CD4-positive, alpha-beta T cell treated with Interleukin-6 for 4 hours (primary cell): ENCODE measurements around the gene DAB2IP.

Experiments used
- DNase-seq: peaks from one replicate; pipeline ENCODE4 v3.0.0-alpha.2; 2020; ENCODE audit warnings: mixed read lengths

DAB2IP gene

GRCh38 chr9:121807069-121807822, 155.8 kb downstream of the DAB2IP start:
- no peak for DNase-seq

DNA sequence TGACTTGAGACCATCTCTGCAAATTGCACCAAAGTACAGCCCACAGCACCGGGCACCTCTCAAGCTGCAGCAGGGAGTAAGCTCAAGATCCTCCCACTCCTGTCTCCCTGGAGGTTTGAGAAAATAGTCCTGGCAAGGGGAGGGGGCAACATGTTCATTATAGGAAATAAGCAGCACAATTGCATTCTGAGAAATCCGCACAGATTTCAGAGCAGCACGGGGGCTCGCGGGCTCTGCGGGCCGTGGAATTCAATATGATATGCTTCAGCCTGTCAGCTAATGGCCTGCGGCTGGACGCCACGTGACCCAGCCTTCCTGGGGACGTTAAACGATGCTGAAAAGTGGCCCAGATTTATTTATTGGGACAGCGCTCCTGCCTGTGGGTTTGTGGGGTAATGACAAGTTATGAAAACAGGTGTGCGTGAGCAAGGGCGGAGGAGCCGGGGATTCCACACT, 156.4 kb downstream of the DAB2IP start:
- no peak for DNase-seq

- DNase-seq, result no peak
Observed at GRCh38 chr9:121808781-121809180, 157.3 kb downstream of the DAB2IP start.

- DNase-seq, result no peak
Observed at GRCh38 chr9:121809356-121810050, 158.1 kb downstream of the DAB2IP start.

DNA sequence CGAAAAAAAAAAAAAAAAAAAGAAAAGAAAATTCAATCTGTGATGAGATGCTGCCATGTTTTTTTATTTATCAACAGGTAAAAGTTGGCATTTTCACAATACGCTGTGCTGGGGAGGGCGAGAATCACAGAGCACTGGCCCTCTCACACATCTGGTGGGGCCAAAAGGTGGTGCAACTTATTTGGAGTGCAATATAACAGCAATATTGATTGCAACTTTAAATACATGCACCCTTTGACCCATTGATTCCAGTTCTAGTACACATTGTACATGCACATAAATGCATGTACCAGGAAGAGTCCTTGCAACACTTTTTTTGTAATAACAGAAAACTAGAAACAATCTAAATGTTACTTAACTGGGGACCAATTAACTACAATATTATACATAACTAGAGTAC, 159.1 kb downstream of the DAB2IP start:
- DNase-seq, result no peak

DNA sequence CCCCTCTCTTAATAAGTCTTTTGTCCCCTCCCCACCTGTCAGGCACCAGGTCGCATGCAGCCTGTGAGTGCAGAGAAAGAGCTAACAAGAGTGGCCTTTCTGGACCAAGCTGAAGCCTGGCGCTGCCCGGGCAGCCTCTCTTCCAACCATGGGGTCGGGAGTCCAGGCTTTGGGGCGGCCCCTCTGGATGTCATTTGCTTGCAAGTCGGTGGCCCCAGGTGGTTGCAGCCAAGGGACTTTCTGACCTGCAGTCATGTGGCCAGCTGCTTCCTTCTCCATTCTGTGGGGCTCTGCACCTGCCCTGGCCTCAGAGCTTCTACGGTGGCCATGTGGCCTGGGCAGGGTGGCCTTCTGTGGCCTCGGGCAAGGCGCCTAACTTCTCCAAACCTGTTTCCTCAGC, 159.7 kb downstream of the DAB2IP start:
- DNase-seq, result no peak

DNA sequence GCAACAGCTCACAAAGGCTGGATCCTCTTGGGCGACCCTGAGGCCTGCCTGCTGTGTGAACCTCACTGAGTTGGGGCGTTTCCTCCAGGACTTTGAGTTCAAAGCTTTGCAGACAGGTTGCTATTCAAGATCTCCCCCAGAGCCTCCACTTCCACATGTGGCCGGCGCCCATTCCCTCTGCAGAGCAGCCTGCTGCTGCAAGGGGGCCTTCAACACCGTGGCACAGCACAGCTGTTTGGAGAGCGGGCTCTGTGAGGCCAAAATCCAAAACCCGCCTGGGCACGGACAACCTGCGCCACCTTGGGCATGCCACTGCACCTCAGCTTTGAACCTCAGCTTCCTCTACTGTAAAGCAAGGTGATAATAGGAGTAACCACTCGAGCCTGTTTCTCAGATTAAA, 160.3 kb downstream of the DAB2IP start:
- no peak for DNase-seq

- DNase-seq, result no peak
Observed at GRCh38 chr9:121812159-121812735, 160.8 kb downstream of the DAB2IP start.

- DNase-seq, result no peak
Observed at GRCh38 chr9:121813519-121814210, 162.2 kb downstream of the DAB2IP start.

DNA sequence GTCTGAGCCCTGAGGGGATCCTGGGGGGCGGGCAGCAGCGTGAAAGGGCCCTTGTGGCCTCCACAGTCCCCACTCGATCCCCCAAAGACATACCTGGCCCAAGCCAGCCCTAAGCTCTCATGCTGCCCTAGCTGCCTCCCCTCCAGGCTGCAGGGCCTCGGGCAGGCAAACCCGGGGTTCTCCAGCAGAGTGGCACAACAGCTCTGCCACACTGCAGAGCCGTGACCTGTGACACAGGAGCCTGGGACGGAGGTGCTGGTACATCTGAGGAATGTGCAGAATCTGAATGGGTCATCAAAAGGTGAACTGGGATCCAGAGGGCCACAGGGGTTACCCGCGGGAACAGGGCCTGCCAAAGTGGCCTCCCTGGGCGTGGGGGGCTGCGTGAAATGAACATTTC, 163.2 kb downstream of the DAB2IP start:
- DNase-seq, result no peak

DNA sequence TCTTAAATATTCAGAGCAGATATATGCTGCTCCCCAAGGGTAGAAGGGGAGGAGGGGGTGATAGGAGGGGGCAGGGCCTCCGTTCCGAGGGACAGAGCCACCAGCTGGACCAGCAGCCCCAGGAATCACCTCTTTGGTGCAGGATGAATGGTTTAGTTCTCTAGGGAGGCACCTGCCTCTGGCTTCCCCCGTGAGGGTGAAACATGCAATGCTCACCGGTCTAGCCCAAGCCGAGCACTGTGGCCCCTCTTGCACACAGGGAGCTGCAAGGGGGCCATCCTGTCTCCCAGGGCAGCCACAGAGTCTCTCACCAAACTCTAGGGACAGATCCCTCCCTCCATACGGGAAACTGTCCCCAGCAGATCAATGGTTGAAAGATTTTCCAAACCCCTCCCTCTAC, 163.7 kb downstream of the DAB2IP start:
- DNase-seq, result no peak

DNA sequence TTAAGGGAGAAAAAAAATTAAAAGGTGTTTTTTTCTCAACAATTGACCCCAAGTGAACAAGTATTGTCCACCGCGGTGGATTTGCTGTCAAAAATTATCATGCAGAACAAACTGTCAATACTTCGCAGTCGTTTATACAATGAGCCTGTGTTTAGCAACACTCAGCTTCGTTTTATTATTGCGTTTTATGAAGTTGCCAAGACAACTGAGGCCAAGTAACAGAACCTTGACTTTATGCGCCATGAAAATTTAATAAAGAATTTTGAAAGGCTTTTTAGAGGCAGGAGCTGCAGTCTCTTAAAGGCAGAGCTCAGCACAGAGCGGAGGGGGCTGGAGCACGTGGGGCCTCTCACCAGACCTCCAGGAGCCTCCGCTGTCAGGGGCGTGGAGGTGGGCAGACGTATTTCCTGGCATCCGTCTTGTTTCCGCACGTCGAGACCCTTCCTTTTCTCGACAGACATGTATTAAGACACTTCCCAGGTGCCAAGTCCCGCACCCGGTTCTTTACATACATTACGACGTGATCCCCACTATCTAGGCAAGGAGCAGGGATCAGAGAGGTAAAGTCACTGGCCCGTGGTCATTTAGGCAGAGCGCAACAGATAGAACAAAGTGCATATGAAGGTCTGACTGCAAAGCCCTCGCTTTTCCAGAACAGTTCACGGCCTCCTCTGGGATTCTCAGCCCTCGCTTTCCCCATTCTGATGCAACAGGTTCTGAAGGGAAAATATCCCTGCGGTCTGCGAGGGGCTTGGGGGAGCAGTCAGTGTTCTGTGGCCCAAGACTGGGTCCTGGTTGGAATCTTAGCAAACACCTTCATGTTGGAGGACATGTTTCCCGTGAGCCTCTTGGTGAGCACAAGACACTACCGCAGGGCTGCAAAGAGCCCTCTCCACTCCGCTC, 164.4 kb downstream of the DAB2IP start:
- DNase-seq, result no peak

GRCh38 chr9:121816449-121816817, 165.0 kb downstream of the DAB2IP start:
- DNase-seq, result no peak

- no peak for DNase-seq
Observed at GRCh38 chr9:121816845-121817450, 165.5 kb downstream of the DAB2IP start.

DNA sequence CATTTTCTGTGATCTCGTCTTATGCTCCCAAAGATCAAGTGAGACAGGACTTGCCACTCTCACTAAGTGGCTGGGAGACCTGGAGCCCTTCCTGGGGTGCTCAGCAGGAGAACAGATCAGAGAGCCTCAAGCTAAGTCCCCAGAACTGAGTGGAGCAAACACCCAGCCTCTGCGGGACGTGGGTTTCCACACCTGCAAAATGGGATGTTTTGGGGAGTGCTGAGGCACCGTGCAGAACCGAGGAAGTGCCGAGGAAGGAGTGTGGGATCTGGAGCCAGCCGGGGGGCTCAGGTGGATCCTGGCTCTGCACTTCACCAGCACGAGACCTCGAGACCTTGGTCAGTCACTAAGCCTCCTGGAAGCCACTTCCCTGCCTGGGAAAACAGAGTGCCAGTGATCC, 166.0 kb downstream of the DAB2IP start:
- DNase-seq, result no peak

DNA sequence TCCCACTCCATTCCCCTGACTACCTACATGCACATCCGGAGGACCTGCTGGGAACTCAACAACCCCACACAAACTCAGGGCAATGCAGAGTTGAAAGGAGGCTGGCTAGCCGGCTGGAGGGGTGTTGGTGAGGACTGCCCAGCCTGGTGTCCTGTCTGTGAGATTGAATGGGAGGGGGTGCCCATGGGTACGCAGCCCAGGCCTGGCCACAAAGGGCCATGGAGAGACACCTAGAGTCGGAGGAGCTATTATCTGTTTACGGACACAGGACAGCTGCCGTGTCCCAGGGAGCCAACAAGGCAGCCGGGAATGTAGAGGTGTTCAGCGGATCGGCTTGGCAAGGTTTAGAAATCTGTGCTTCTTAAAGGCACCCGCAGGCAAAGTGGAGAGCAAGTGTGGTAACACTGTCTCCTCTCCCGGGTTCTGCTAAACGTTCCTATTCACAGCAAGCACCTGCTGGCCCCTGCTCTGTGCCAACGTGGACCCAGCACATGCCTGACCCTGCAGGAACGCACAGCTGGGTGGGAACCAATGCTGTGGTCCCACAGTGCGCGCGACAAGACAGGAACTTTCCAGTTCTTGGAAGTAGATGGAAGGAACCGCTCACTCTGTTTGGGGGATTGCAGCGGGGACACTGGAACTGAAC, 166.7 kb downstream of the DAB2IP start:
- DNase-seq, result no peak

DNA sequence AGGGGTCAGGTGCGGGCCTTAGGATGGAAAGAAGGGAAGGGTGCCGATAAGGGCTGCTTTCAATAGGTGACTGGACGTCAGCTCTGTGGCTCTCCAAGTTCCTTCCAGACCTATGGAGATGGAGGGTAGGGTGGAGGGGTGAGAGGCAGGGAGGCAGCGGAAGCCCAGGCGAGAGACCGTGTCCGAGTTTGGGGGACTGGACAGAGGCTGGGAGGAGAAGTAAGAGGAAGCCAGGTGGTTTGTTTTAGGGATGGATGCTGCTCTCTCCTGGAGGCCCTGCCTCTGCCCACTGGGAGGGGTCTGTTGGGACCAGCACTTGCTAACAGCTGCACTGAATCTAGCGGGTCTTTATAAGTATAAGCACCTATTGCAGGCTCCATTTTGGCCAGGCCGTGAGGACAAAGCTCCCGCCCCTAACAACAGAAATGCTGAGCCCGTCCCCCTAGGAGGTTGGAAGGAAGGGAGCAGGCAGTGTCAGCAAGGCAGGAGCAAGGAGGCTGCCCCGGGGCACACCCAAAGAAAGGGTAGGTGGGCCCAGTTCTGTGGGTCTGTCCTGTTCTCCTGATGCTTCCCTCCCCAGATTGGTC, 167.5 kb downstream of the DAB2IP start:
- DNase-seq, result no peak

GRCh38 chr9:121819428-121820231, 168.2 kb downstream of the DAB2IP start:
- no peak for DNase-seq

DNA sequence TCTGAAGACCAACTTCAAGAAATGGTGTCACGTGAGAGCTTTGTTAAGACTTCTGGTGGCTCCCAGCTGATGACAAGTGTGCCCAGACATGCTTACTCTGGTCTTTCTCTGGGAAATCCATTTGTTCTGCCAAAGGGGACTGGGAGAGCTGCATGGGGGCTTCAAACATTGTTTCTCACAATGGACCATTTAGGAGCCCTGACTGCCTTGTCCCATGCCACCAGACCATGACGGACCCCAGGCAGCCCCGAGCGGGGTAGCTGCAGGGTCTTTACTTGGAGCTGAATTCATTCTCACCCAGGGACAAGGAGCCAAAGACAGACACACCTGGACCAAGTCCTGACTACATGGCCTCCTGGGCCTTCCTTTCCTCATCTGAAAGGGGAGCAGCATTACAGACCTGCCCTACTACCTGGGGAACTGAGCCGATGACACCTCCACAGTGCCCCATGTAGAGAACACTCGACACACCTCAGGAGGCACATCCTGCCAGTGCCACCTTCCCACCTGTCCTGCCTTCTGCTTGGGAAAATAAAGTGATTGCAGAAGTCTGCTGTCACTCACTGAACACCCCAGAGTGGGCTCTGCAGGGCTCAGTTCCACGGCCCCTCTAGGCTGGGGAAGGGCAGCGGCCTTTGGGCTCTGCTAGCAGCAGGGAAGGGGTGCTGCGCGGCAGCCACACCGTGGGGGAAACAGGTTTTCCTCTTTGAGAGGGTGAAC, 169.0 kb downstream of the DAB2IP start:
- DNase-seq, result no peak

- no peak for DNase-seq
Observed at GRCh38 chr9:121821326-121821725, 169.9 kb downstream of the DAB2IP start.
